Esophagus muscularis mucosa (tissue), 4 donors: ENCODE data around the gene PAM. TPM values are rescaled to one million over a fixed set of nuclear protein-coding genes. Genes with fewer than 3 reads are reported as not detected.

Source experiments
- DNase-seq: peaks from one replicate; pipeline ENCODE4 v3.0.0-alpha.2; 2017; ENCODE audit errors: extremely low spot score
- H3K27ac ChIP-seq, 4 donors: fragments of 200-600 bp; sonication (generic); replicated peaks in 1 of 4; 1 replicate in 3 of 4; 2 replicates in 1 of 4; pipeline ENCODE4 v1.5.1; 2016 to 2019; ENCODE audit warnings: mild to moderate bottlenecking in 1 of 4
- H3K27me3 ChIP-seq, 4 donors: fragments of 200-600 bp; sonication (generic); one replicate each; pipeline versions ENCODE4 v1.5.1 to v1.6.0; 2016 to 2019
- H3K36me3 ChIP-seq, 4 donors: fragments of 200-600 bp; sonication (generic); one replicate each; pipeline ENCODE4 v1.5.1; 2016 to 2019
- H3K4me1 ChIP-seq, 4 donors: fragments of 200-600 bp; sonication (generic); one replicate each; pipeline ENCODE4 v1.5.1; 2016 to 2019
- H3K4me3 ChIP-seq, 4 donors: fragments of 200-600 bp; sonication (generic); 1 replicate in 2 of 4; 2 replicates in 2 of 4; pipeline ENCODE4 v1.5.1; 2016 to 2019; ENCODE audit warnings: mild to moderate bottlenecking in 4 of 4, moderate library complexity in 1 of 4
- H3K9me3 ChIP-seq, 4 donors: fragments of 200-600 bp; sonication (generic); 1 replicate in 3 of 4; 2 replicates in 1 of 4; pipeline ENCODE4 v1.5.1; 2016 to 2019
- CTCF ChIP-seq, 3 experiments: fragments of 200-600 bp in 2 of 3; fragments of 450-650 bp in 1 of 3; sonication (generic) in 2 of 3; IDR thresholded peaks; one replicate each; pipeline ENCODE4 v1.5.1; 2017 to 2019; ENCODE audit warnings: antibody characterized with exemption in 3 of 3, mild to moderate bottlenecking in 2 of 3, moderate library complexity in 1 of 3
- EP300 ChIP-seq: sonication (generic); formaldehyde crosslinking; IDR thresholded peaks from one replicate; pipeline ENCODE4 v1.6.1; 2017; ENCODE audit warnings: antibody characterized with exemption
- POLR2A ChIP-seq: fragments of 450-650 bp; IDR thresholded peaks from one replicate; pipeline ENCODE4 v1.6.1; 2017; ENCODE audit warnings: antibody characterized with exemption, moderate library complexity, mild to moderate bottlenecking, low read depth
- POLR2AphosphoS5 ChIP-seq, 2 donors: sonication (generic); formaldehyde crosslinking; IDR thresholded peaks; one replicate each; pipeline ENCODE4 v1.6.1; 2017; ENCODE audit warnings: antibody characterized with exemption in 2 of 2
- WGBS: methylation state at CpG from one replicate; pipeline ENCODE4 v1.1.5; 2018; 5-methylcytosine and 5-hydroxymethylcytosine counted together
- intact Hi-C: fragments of 100-400 bp; cut with DNase I; formaldehyde crosslinking; loops from one replicate; pipeline ENCODE4 v1.15.1; 2023
- total RNA-seq, 4 donors: library from RNA; depleted of rRNA; stranded (reverse); fragments of >200 nt; gene quantifications; one replicate each; pipeline versions ENCODE4 v1.1.0 to v1.2.1, GENCODE V29; 2016

The PAM gene
- total RNA-seq, 4 donors from 2014 or later, result 212 to 250 (median 227) TPM

GRCh38 chr5:103027267-103027666, 272.2 kb downstream of the PAM start:
- 62% methylated on average over 2 of the region's 2 CpGs for WGBS
- peaks cover 10 to 69% (median 47%) of the 10 kb centered on the region in 4 donors for H3K36me3 ChIP-seq

GRCh38 chr5:103031607-103032006, 276.5 kb downstream of the PAM start:
- Histone ChIP-seq H3K36me3 (peaks cover 10 to 51% (median 40%) of the 10 kb centered on the region in 4 donors), H3K27ac (no peak overlapping the region), H3K9me3 (no peaks in the 10 kb centered on the region), H3K4me3 (no peak overlapping the region), H3K27me3 (no peaks in the 10 kb centered on the region), H3K4me1 (no peaks in the 10 kb centered on the region)
- TF ChIP-seq EP300 (no peak), CTCF (IDR thresholded peaks at IDR 0.05) (peak in 1 of 3 experiments; percentile 21)
- DNase-seq, result no peak
- intact Hi-C loops, result no loop called here

More at GRCh38 chr5:103027267-103027666, 272.2 kb downstream of the PAM start:
- Histone ChIP-seq H3K4me3 (no peak overlapping the region), H3K4me1 (no peaks in the 10 kb centered on the region), H3K9me3 (no peaks in the 10 kb centered on the region), H3K27ac (no peak overlapping the region), H3K27me3 (no peaks in the 10 kb centered on the region)
- DNase-seq, result no peak
- TF ChIP-seq CTCF (IDR thresholded peaks at IDR 0.05) (no peak), EP300 (no peak), POLR2A (no peak), POLR2AphosphoS5 (IDR thresholded peaks at IDR 0.05) (no peak)
- intact Hi-C loops, result no loop called here

- intact Hi-C loops, result no loop called here
- 97% methylated on average over 5 of the region's 6 CpGs for WGBS
- TF ChIP-seq POLR2AphosphoS5 (IDR thresholded peaks at IDR 0.05) (no peak), POLR2A (no peak)
- Histone ChIP-seq H3K4me3 (no peak overlapping the region), H3K36me3 (peaks cover 10 to 30% (median 28%) of the 10 kb centered on the region in 4 donors), H3K27me3 (no peaks in the 10 kb centered on the region), H3K9me3 (no peaks in the 10 kb centered on the region), H3K4me1 (no peaks in the 10 kb centered on the region), H3K27ac (no peak overlapping the region)
- DNase-seq, result no peak
Measured at GRCh38 chr5:103033696-103034095, 278.6 kb downstream of the PAM start.

- no peak overlapping the region for H3K27ac ChIP-seq
Measured at GRCh38 chr5:103034662-103035392, 279.7 kb downstream of the PAM start.

GRCh38 chr5:103035701-103036100, 280.6 kb downstream of the PAM start:
- Histone ChIP-seq H3K36me3 (peaks cover 4 to 10% (median 9%) of the 10 kb centered on the region in 4 donors), H3K4me3 (no peak overlapping the region), H3K9me3 (no peaks in the 10 kb centered on the region), H3K27me3 (no peaks in the 10 kb centered on the region), H3K27ac (no peak overlapping the region), H3K4me1 (no peaks in the 10 kb centered on the region)
- intact Hi-C loops, result no loop called here
- no peak for DNase-seq
- TF ChIP-seq POLR2A (no peak), EP300 (no peak), CTCF (IDR thresholded peaks at IDR 0.05) (no peak), POLR2AphosphoS5 (IDR thresholded peaks at IDR 0.05) (no peak)
- 18% methylated on average over 1 of the region's 2 CpGs for WGBS

More at GRCh38 chr5:103034662-103035392, 279.7 kb downstream of the PAM start:
- H3K4me3 ChIP-seq, result no peak overlapping the region
- H3K27me3 ChIP-seq, result no peaks in the 10 kb centered on the region
- H3K9me3 ChIP-seq, result no peaks in the 10 kb centered on the region
- H3K4me1 ChIP-seq, result no peaks in the 10 kb centered on the region
- DNase-seq, result no peak
- no peak for TF ChIP-seq POLR2AphosphoS5 (IDR thresholded peaks at IDR 0.05)
- TF ChIP-seq POLR2A, result no peak
- no peak for TF ChIP-seq CTCF (IDR thresholded peaks at IDR 0.05)
- TF ChIP-seq EP300, result no peak
- intact Hi-C loops, result no loop called here
- peaks cover 6 to 19% (median 18%) of the 10 kb centered on the region in 4 donors for H3K36me3 ChIP-seq
- 97% methylated on average over 5 of the region's 8 CpGs for WGBS
